Fibroblast of gingiva (primary cell): Measurements from ENCODE around the gene ESYT2.

Experiments used
- DNase-seq: peaks from one replicate; pipeline ENCODE4 v3.0.0-alpha.2; 2011; ENCODE audit warnings: low read depth

Gene ESYT2

GRCh38 chr7:158825628-158826289 is 3.5 kb downstream of the ESYT2 start:
- DNase-seq: no peak

GRCh38 chr7:158824028-158824427 is 5.3 kb downstream of the ESYT2 start:
- no peak for DNase-seq

- DNase-seq: peak; percentile 68
Observed at GRCh38 chr7:158821171-158822031, 7.9 kb downstream of the ESYT2 start.

GRCh38 chr7:158820656-158821055 is 8.7 kb downstream of the ESYT2 start:
- DNase-seq: no peak

GRCh38 chr7:158819571-158820203 is 9.6 kb downstream of the ESYT2 start:
- peak; percentile 60 for DNase-seq

- peak; percentile 99 for DNase-seq
Observed at GRCh38 chr7:158818325-158819213, 10.7 kb downstream of the ESYT2 start.

- no peak for DNase-seq
Observed at GRCh38 chr7:158816995-158817394, 12.3 kb downstream of the ESYT2 start.

- no peak for DNase-seq
Observed at GRCh38 chr7:158816271-158816670, 13.0 kb downstream of the ESYT2 start.

- no peak for DNase-seq
Observed at GRCh38 chr7:158815800-158816128, 13.5 kb downstream of the ESYT2 start.

GRCh38 chr7:158815083-158815799 is 14.1 kb downstream of the ESYT2 start:
- DNase-seq: no peak

- no peak for DNase-seq
Observed at GRCh38 chr7:158814637-158815036, 14.7 kb downstream of the ESYT2 start.

- no peak for DNase-seq
Observed at GRCh38 chr7:158812684-158813083, 16.6 kb downstream of the ESYT2 start.

GRCh38 chr7:158811894-158812293 is 17.4 kb downstream of the ESYT2 start:
- no peak for DNase-seq

- DNase-seq: peak; percentile 58
Observed at GRCh38 chr7:158811461-158811860, 17.8 kb downstream of the ESYT2 start.

- DNase-seq: no peak
Observed at GRCh38 chr7:158810846-158811245, 18.5 kb downstream of the ESYT2 start.

- DNase-seq: no peak
Observed at GRCh38 chr7:158809596-158809995, 19.7 kb downstream of the ESYT2 start.

- DNase-seq: no peak
Observed at GRCh38 chr7:158808126-158808525, 21.2 kb downstream of the ESYT2 start.

- no peak for DNase-seq
Observed at GRCh38 chr7:158805937-158806336, 23.4 kb downstream of the ESYT2 start.

GRCh38 chr7:158805414-158805813 is 23.9 kb downstream of the ESYT2 start:
- DNase-seq: peak; percentile 38

GRCh38 chr7:158804335-158804734 is 25.0 kb downstream of the ESYT2 start:
- no peak for DNase-seq

- no peak for DNase-seq
Observed at GRCh38 chr7:158803367-158803969, 25.8 kb downstream of the ESYT2 start.
